OCI-LY7 (cell line): Measurements from ENCODE around the gene PRRC2B.

Source experiments
- CTCF ChIP-seq: fragments of 200-600 bp; sonication (generic); conservative IDR thresholded peaks from 2 replicates; pipeline ENCODE4 v1.5.1; 2014; ENCODE audit warnings: mild to moderate bottlenecking, antibody characterized with exemption, low read length, moderate library complexity, mixed read lengths
- EZH2phosphoT487 ChIP-seq: fragments of 200-600 bp; sonication (generic); IDR thresholded peaks from 2 replicates; pipeline ENCODE4 v1.6.1; 2018; ENCODE audit warnings: low read depth, borderline replicate concordance, mild to moderate bottlenecking, mixed run types, antibody characterized with exemption, low read length, moderate library complexity, mixed read lengths

- TF ChIP-seq CTCF (no peak), EZH2phosphoT487 (no peak)
These were observed 96.6 kb downstream of the PRRC2B start for GRCh38 chr9:131490514-131490913.
